Panc1 (cell line): ENCODE measurements around the gene GREB1. TPM values are rescaled to one million over a fixed set of nuclear protein-coding genes. Genes with fewer than 3 reads are reported as not detected.

Experiments
- ATAC-seq: fragments of 200-7000 bp; cut with Tn5 transposase; 2 replicates; pipeline ENCODE4 v1.9.1; 2020; ENCODE audit warnings: mild to moderate bottlenecking, moderate library complexity
- BruUV-seq: library from RNA; stranded (reverse); fragments of 400-500 nt; replicated peaks from 2 replicates; lab custom pipeline; 2021; lab: Mats Ljungman, UMichigan
- CTCF ChIA-PET: fragments of 300-600 bp; sonication (Branson Sonifier 250); formaldehyde crosslinking; loops from one replicate; lab custom pipeline; 2022; ENCODE audit warnings: antibody characterized with exemption; lab: Charles Lee
- POLR2A ChIA-PET: fragments of 300-600 bp; sonication (Branson Sonifier 250); formaldehyde crosslinking; loops from one replicate; lab custom pipeline; 2022; ENCODE audit warnings: antibody characterized with exemption; lab: Charles Lee
- DNase-seq: peaks from one replicate; pipeline ENCODE4 v3.0.0-alpha.2; 2010; ENCODE audit warnings: low read depth, low spot score
- H3K27ac ChIP-seq: 2 replicates; pipeline ENCODE4 v1.5.1; 2011; ENCODE audit warnings: mild to moderate bottlenecking, low read length, inconsistent platforms
- H3K27me3 ChIP-seq: fragments of 200-500 bp; sonication (Bioruptor generic); 2 replicates; pipeline ENCODE4 v1.6.0; 2014; ENCODE audit warnings: low read length, inconsistent platforms; ENCODE audit not compliant: control insufficient read depth, insufficient read depth
- H3K36me3 ChIP-seq: fragments of 200-500 bp; sonication (Bioruptor generic); 2 replicates; pipeline ENCODE4 v1.5.1; 2014; ENCODE audit warnings: inconsistent platforms, mild to moderate bottlenecking, low read length, moderate library complexity; ENCODE audit not compliant: control insufficient read depth, insufficient read depth
- H3K4me1 ChIP-seq: 2 replicates; pipeline ENCODE4 v1.5.1; 2011; ENCODE audit warnings: inconsistent platforms, mild to moderate bottlenecking, low read length, moderate library complexity; ENCODE audit not compliant: control insufficient read depth, insufficient read depth
- H3K4me3 ChIP-seq, 2 experiments: 2 replicates each; pipeline ENCODE4 v1.5.1; 2011 to 2012; ENCODE audit warnings: low read depth in 2 of 2, low read length in 2 of 2, mild to moderate bottlenecking in 2 of 2, inconsistent platforms in 1 of 2, moderate library complexity in 1 of 2
- H3K9me3 ChIP-seq: fragments of 200-500 bp; sonication (Bioruptor generic); 2 replicates; pipeline ENCODE4 v1.5.1; 2014; ENCODE audit warnings: low read depth, mild to moderate bottlenecking, inconsistent platforms, low read length, moderate library complexity; ENCODE audit not compliant: control insufficient read depth, insufficient read depth
- POLR2AphosphoS5 ChIP-seq: IDR thresholded peaks from 2 replicates; pipeline ENCODE4 v1.6.1; 2012; ENCODE audit warnings: mild to moderate bottlenecking, low read depth, low read length, moderate library complexity
- SIN3A ChIP-seq: IDR thresholded peaks from 2 replicates; pipeline ENCODE4 v1.6.1; 2012; ENCODE audit warnings: low read depth, mild to moderate bottlenecking, low read length, moderate library complexity, borderline replicate concordance; ENCODE audit not compliant: insufficient read depth
- TCF7L2 ChIP-seq: IDR thresholded peaks from 2 replicates; pipeline ENCODE4 v1.6.1; 2011; ENCODE audit warnings: mild to moderate bottlenecking, low read depth, low read length, inconsistent platforms
- in situ Hi-C: cut with HindIII; loops from 2 replicates; pipeline ENCODE4 v1.10.0; 2016; ENCODE audit warnings: low sequenced_read_pairs, low pct_unique_long_range_greater_than_20kb
- intact Hi-C: fragments of 100-400 bp; cut with micrococcal nuclease; formaldehyde crosslinking; loops from one replicate; pipeline ENCODE4 v1.10.0; 2022; ENCODE audit not compliant: unreplicated experiment
- total RNA-seq: library from RNA; stranded (reverse); gene quantifications from one replicate; pipeline ENCODE4 v1.2.1, GENCODE V29; 2021; ENCODE audit not compliant: unreplicated experiment
- TF ChIP-seq, protein P1 (sequence below): fragments of 450-650 bp; IDR thresholded peaks from 2 replicates; pipeline ENCODE4 v1.5.1; 2017; ENCODE audit warnings: mild to moderate bottlenecking
- TF ChIP-seq, protein P2 (sequence below), 2 experiments: IDR thresholded peaks; 2 replicates each; pipeline ENCODE4 v1.6.1; 2011 to 2012; ENCODE audit warnings: low read depth in 2 of 2, control low read depth in 1 of 2, low read length in 1 of 2, mild to moderate bottlenecking in 1 of 2, moderate library complexity in 1 of 2; ENCODE audit not compliant: insufficient read depth in 1 of 2

GREB1 gene
- total RNA-seq, 1 experiment from 2014 or later: 0.90 TPM

DNA sequence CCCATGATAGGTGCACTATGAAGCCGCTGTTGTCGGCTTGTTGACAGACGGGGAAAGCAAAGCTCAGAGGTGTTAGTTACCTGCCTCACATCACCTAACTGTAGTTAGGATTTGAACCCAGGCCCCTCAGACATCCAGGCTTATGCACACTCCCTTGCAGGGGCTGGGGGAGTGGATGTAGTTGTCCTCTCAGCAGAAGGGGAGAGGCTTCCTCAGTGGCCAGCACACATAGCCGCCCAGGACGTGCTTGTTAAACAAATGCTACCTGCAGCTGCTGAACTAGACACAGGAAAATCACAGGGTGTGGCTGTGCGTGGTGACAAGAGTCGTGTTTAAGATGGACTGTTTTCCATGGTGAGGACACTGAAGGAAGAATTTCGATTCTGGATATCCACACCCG, 39.2 kb downstream of the GREB1 start:
- Histone ChIP-seq H3K36me3 (no peaks in the 10 kb centered on the region), H3K4me1 (no peaks in the 10 kb centered on the region), H3K27me3 (no peaks in the 10 kb centered on the region; the same call in 1 of the 2 replicates), H3K4me3 (no peak overlapping the region), H3K27ac (no peak overlapping the region), H3K9me3 (no peaks in the 10 kb centered on the region)
- CTCF ChIA-PET: no interaction called here
- intact Hi-C loops: no loop called here
- DNase-seq: no peak
- ATAC-seq: no peak
- in situ Hi-C loops: no loop called here
- TF ChIP-seq TCF7L2 (no peak), POLR2AphosphoS5 (no peak), SIN3A (no peak)
- TF ChIP-seq, protein P1, sequence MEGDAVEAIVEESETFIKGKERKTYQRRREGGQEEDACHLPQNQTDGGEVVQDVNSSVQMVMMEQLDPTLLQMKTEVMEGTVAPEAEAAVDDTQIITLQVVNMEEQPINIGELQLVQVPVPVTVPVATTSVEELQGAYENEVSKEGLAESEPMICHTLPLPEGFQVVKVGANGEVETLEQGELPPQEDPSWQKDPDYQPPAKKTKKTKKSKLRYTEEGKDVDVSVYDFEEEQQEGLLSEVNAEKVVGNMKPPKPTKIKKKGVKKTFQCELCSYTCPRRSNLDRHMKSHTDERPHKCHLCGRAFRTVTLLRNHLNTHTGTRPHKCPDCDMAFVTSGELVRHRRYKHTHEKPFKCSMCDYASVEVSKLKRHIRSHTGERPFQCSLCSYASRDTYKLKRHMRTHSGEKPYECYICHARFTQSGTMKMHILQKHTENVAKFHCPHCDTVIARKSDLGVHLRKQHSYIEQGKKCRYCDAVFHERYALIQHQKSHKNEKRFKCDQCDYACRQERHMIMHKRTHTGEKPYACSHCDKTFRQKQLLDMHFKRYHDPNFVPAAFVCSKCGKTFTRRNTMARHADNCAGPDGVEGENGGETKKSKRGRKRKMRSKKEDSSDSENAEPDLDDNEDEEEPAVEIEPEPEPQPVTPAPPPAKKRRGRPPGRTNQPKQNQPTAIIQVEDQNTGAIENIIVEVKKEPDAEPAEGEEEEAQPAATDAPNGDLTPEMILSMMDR: no peak
- TF ChIP-seq, protein P2, sequence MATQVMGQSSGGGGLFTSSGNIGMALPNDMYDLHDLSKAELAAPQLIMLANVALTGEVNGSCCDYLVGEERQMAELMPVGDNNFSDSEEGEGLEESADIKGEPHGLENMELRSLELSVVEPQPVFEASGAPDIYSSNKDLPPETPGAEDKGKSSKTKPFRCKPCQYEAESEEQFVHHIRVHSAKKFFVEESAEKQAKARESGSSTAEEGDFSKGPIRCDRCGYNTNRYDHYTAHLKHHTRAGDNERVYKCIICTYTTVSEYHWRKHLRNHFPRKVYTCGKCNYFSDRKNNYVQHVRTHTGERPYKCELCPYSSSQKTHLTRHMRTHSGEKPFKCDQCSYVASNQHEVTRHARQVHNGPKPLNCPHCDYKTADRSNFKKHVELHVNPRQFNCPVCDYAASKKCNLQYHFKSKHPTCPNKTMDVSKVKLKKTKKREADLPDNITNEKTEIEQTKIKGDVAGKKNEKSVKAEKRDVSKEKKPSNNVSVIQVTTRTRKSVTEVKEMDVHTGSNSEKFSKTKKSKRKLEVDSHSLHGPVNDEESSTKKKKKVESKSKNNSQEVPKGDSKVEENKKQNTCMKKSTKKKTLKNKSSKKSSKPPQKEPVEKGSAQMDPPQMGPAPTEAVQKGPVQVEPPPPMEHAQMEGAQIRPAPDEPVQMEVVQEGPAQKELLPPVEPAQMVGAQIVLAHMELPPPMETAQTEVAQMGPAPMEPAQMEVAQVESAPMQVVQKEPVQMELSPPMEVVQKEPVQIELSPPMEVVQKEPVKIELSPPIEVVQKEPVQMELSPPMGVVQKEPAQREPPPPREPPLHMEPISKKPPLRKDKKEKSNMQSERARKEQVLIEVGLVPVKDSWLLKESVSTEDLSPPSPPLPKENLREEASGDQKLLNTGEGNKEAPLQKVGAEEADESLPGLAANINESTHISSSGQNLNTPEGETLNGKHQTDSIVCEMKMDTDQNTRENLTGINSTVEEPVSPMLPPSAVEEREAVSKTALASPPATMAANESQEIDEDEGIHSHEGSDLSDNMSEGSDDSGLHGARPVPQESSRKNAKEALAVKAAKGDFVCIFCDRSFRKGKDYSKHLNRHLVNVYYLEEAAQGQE (IDR thresholded peaks at IDR 0.05; ENCODE audit: insufficient read depth in 1 of 2, low read depth in 2 of 2, low read length in 1 of 2): no peak
- BruUV-seq: no TSS peak
- POLR2A ChIA-PET: no interaction called here

DNA sequence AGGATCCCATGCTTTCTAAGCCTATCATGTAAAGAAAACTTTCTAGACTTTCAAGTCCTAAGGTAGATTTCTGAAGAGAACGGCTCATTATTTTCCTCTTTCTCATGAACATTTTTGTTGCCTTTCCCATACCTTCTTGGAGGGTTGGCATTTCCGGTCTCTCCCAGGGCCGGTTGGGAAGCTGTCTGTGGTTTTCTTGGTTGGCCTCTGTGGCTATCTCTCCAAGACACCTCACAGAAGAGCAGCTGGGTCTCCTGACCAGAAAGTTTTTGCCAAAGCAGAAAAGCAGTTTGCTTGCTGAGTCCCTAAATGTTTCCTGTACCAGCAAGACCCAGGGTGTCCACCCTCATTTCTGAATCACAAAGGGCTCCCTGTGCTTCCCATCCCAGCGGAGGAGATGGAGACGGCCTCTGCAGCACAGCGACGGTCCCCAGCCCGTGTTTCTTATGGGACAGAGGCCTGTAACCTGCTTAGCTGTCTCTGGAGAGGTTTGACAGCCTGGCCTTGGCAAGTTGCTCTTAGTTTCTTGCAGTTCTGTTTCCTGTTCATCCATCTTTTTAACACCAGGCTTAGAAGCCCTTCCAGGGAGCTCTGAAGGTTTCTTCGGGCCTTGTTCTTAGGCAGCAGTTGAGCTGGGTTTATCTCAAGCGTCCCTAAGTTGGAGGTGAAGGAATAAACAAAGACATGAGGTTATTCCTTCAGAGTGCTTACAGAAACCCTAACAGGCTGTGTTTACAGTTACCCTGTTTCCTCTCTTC, 39.8 kb downstream of the GREB1 start:
- Histone ChIP-seq H3K36me3 (no peaks in the 10 kb centered on the region), H3K4me3 (no peak overlapping the region), H3K27ac (no peak overlapping the region), H3K27me3 (no peaks in the 10 kb centered on the region; the same call in 1 of the 2 replicates), H3K4me1 (no peaks in the 10 kb centered on the region), H3K9me3 (no peaks in the 10 kb centered on the region)
- CTCF ChIA-PET: no interaction called here
- DNase-seq (no peak), ATAC-seq (no peak)
- intact Hi-C loops: no loop called here
- in situ Hi-C loops: no loop called here
- POLR2A ChIA-PET: no interaction called here
- TF ChIP-seq, protein P2 (IDR thresholded peaks at IDR 0.05; ENCODE audit: insufficient read depth in 1 of 2, low read depth in 2 of 2, low read length in 1 of 2): no peak
- no peak for TF ChIP-seq POLR2AphosphoS5
- no peak for TF ChIP-seq SIN3A
- no peak for TF ChIP-seq TCF7L2
- TF ChIP-seq, protein P1: no peak
- BruUV-seq: no TSS peak
